ENCODE results near the gene SLC34A1.
A peak's percentile ranks its signal among the peaks of the same experiment; 100 is the strongest.
"Not testable (repeated sequence)": the region's sequence is repeated elsewhere in the genome, so short reads cannot be mapped to it uniquely, and the experiment has no call there.

SLC34A1 gene

DNA sequence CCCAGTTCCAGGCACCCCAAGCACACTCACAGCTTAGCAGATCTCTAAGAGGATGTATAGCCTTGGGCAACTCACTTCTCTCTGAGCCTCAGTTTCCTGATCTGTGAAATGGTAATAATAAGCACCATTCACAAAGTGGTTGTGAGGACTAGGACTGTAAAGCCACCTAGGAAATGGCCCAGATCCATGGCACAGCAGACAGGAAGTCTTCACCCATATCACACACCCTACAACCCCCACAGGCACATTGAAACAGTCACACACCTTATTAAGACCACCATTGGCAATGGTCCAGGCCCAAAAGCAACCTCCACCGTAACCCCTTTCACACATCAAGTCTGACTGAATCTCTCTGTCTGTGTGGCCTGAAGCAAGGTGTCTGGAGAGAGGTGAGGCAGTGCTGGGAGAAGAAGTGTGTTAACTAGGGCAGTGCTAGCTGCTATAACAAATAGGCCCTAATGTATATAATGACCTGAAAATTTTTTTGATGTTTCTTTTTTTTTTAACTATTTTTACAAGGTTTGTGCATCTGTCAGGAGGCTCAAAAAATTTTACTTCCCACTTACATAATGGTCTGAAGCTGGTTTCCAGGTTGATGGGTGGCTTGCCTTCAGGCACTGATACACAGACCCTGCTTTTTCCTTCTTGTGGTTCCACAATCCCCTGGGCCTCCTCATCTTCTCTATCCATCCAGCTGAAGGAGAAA lies 28.9 kb upstream of the SLC34A1 start:
- no peak for DNase-seq

DNA sequence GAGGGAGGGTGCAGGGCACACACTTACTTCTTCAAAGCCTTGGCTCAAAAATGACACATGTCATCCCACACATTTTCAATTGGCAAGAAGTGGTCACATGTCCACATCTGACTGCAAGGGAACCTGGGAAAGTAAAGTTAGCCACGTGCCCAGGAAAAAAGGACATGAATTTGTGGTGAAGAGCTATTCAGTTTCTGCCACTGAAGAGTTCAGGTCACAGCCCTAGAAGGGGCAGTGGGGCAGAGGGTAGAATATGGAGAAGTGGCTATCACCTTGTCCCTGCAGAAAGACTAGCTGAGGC lies 28.4 kb upstream of the SLC34A1 start:
- DNase-seq: no peak

DNA sequence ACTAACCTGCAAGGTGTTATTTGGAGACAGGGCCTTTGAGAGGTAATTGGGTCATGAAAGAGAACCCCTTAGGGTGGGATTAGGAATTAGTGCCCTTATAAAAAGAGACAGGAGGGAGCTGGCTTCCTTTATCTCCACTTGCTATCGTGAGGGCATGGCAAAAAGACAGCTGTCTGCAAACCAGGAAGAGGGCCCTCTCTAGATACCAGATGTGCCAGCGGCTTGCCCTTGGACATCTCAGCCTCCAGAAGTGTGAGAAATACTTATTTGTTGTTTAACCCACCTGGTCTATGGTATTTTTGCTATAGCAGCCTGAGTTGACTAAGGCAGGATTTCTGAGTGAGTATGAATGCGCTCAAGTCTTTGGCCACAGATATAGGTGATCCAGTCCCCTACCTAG lies 27.5 kb upstream of the SLC34A1 start:
- peak in 1 of 2 experiments; percentile 19 for DNase-seq

DNA sequence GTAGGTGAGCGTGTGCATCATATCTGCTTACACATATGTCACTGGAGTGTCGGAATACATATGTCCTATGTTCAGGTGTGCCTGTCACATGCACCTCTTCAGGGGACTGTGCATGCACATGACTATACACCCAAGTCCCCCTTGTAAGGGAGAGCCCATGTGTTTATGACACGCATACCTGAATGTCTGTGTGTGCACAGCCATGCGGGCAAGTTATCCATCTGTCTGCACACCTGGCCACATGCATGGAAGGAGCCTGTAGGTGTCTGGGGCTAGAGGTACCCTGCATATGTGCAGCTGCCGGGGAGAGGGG lies 27.1 kb upstream of the SLC34A1 start:
- DNase-seq: no peak

DNA sequence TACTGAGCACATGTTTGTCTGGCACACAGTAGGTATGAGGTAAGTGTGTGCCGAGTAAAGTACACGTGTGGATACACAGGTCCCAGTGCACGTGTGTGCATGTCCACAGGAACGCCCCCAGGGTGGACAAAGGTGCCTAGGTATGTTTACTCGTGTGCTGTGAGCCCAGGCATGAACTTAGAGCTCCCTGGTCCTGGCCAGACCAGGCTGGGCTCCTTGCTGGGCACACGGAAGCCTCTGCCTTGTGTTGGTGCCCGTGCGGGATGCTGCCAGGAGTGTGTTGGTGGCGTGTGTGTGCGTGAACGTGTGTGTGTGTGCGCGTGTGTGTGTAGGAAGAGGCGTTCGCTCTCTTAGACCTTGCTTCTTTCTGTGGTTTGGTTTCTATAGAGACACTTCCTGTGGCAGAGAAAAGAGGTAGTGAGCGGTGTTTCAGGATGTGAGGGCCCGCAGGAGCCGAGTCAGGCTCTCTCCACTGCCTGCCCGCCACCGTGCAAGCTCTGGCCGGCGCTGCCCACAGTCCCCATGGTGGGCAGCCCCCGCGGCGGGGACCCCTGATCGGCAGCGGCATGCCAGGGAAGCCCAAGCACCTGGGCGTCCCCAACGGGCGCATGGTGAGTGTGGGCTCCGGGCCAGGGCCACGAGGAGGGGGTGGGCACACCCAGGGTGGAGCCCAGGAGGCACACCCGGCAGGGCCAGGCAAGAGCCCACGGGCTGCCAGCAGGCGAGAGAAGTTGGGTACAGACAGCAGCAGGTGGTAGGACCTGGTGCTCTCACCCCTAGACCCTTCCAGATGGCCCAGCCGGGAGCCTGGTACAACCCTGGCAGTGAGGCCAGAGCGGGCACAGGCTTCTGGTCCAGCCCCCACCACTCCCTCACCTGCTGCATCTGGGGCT lies 26.5 kb upstream of the SLC34A1 start, which contains the start of gene RGS14:
TSS of gene RGS14 (plus strand) at position 466 of the 893 bp plus-strand sequence. CDS start at position 567, 101 bp downstream.
- DNase-seq: peak; percentile 54 to 60

DNA sequence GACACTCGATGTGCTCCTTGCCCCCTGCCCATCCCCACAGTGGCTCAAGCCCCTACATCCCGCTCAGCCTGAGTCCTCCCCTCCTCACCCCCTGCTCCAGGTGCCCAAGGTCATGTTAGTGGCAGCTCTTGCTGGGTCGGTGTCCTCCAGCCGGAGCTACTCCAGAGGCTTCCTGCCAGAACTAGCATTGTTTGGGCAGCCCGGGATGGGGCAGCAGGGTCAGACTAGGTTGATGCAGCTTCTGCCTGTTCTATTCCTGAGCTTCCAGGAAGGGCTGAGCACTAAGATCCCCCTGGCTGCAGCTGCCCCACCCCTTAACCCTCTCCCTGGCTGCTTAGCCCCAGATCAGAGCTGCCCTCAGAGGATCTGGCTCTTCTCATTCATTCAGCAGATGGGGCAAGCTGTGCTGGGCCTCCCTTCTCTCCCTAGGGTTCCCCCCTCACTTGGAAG lies 25.8 kb upstream of the SLC34A1 start:
- no peak for DNase-seq

DNA sequence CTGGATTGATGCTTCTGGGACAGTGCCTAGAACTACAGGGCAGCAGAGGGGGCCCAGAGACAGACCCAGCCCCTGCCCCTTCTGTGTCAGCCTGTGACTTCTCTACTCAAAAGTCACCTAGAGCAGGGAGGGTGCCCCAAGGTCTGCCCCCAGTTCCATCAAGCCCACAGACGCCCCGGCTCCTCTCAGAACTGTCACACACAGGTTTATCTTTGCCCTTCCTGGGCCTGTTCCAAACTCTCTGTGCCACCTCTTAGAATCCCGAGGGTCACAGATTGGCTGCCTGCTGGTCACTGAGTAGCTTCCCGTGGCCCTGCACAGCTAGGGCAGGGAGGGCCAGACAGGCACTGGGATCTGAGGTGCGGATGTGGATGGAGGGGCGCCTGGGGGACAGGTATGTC lies 24.8 kb upstream of the SLC34A1 start:
- DNase-seq: no peak

DNA sequence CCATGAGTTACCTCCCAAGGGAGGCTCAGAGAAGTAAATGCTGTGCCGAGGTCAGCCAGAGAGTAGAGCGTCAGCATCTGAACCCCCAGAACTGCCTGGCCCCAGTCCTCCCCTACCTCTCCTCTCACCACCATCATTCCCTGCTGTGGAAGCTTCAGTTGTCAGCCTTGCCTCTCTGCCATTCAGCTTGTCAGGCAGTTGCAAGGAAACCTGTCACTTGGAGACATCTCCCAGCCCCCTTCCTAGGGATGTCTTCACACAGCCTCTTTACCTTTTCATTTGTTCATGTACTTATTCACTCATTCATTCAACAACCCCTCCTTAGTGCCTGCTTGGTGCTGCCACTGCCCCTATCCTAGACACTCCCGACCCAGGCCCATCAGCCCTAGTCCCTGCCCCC lies 24.4 kb upstream of the SLC34A1 start:
- no peak for DNase-seq

DNA sequence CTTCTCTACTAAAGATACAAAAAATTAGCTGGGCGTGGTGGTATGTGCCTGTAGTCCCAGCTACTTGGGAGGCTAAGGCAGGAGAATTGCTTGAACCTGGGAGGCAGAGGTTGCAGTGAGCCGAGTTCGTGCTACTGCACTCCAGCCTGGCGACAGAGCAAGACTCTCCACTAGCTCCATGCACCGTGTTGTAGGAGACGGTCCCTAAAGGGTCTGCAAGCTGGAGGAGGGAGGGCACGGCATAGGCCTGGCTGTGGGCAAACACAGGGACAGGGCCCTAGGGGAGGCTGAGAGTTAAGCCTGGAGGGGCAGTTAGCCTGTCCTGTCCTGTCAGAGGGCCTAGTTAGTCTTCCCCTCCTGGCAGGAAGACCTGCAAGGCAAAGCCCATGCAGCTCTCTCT lies 23.5 kb upstream of the SLC34A1 start:
- DNase-seq: not testable (repeated sequence)

DNA sequence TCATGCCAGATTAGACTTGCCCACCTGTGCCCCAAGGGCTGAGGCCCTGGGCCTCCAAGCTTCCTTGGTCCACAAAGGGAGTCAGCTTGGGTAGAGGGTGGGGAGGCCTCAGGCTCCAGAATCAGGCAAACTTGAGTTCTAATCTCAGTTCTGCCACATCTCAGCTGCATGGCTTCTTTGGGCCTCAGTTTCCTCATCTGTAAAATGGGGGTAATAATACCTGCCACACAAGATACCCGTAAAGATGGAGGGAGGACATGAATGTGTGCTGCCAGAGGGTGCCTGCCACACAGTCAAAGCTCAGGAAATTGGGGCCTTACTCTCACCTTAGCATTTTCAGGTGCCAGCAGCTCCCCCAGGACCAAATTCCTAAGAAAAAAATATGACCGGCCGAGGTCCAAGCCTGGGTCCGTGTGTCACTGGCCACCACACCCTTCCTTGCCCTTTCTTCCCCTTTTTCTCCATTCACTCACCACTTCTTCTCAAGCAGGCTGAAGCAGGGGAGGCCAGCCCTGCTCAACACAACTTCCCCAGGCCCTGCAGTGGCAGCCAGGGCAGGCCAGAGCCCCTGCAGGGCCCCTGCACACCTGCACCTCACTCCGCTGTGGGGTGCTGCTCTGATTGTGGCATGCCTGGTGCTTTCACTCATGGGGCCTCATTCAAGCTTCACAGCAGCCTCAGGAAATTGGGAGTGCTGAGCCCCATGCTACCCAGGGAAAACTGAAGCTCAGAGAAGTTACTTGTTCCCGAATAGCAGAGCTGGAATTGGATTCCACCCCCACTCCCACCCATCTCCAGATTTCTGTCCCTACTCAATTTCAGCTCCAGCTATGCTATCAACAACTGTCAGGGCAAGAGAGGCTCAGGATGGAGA lies 22.6 kb upstream of the SLC34A1 start:
- DNase-seq: no peak

DNA sequence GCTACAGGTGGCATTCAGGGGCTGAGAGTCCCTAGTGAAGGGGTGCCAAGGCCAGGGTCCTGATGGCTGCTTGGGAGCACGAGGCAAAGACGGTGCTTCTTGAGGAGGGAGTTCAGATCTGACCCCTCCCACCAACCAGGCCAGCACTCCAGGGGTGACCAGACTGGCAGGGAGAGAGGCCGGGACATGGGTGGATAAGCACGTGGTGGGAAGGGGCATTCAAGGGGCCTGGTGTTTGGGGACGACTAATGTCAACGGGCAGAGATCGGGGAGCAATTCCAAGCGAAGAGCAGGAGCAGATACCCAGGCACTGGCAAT lies 22.0 kb upstream of the SLC34A1 start:
- no peak for DNase-seq

DNA sequence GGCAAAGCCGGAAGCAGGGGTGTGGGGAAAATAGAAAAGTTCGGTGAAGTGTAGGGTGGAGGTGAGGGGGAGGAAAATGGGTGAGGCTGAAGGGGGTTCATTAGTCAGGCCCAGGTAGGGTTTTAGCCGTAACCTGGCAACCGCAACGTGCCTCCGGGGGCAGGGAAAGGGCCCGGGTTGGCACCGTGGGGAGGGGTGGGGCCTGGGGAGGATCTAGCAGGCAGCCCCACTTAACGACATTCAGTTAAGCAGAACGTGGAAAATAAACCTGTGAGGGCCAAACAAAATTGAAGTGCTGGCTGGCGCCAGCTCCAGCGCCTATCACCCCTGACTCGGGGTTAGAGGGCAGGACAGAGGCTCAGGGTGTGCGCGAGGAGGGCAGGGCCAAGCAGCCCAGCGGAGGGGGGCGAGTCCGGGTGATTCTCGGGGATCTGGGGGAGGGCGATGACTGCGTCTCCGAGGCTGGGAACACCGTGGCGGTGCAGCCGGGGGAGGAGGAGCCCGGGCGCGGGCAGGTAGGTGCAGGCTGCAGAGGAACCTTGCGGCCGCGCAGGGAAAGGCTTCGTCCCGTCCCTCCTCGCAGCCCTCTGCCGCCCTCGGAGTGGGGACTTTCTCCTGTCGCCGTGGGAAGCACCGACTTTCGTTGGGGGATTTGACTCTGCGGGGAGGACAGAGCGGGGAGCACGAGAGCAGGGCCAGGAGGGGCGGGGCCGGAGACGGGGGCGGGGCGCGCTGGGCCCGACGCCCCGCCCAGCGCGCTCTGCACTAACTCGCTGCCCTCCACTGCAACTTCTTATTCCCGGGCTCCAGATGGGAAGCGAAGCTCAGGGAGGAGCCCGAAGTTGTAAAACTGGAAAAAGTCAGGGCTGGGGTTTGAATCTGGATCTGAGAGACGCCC lies 21.4 kb upstream of the SLC34A1 start:
- peak; percentile 8 to 43 for DNase-seq

DNA sequence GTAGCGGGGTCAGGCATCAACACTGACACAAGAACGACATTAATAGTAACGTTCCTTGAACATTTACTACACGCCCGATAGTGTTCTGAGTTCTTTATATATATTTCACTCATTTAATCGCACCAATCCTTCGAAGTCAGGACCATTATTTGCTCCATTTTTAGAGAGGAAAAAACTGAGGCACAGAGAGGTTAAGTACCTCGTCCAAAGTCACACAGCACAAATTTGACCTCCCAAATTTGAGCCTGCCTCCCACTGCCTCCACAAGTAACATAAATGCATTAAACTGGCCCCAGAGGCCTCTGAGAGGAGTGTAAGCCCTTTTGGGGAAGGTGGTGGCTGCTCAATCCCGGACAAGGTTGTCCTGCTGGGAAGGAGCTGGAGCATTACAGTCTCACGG lies 20.7 kb upstream of the SLC34A1 start:
- DNase-seq: no peak

DNA sequence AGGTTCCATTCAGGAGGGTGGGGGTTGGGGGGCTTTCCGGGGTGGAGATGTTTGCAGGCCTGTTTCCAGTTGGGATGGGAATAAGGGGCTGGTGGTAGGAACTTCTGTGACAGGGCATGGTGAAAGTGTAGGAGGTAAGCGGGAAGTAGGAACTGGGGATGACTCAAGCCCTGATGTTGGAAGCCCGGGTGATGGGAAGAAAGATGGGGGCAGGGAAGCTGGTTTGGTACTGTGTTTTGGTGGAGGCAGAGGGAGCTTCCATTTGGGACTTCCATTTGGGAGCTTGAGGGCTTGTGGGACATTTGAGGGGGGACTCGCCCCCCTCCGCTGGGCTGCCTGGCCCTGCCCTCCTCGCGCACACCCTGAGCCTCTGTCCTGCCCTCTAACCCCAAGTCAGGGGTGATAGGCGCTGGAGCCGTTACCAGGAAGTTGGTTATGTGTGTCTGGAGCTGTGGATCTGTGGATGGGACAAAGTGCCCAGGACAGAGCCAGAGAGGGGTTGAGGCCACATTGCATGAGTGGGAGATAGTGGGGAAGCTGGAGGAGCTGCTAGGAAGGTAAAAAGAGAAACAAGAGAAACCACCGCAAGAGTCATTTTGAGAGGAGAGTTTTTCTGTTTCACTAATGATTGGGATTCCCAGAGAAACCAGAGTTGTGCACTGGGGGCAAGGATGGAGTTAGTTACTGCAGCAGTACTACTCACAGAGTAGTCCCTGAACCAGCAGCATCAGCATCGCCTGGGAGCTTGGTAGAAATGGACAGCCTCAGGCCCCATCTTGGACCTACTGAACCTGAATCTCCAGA lies 19.9 kb upstream of the SLC34A1 start:
- DNase-seq: no peak

DNA sequence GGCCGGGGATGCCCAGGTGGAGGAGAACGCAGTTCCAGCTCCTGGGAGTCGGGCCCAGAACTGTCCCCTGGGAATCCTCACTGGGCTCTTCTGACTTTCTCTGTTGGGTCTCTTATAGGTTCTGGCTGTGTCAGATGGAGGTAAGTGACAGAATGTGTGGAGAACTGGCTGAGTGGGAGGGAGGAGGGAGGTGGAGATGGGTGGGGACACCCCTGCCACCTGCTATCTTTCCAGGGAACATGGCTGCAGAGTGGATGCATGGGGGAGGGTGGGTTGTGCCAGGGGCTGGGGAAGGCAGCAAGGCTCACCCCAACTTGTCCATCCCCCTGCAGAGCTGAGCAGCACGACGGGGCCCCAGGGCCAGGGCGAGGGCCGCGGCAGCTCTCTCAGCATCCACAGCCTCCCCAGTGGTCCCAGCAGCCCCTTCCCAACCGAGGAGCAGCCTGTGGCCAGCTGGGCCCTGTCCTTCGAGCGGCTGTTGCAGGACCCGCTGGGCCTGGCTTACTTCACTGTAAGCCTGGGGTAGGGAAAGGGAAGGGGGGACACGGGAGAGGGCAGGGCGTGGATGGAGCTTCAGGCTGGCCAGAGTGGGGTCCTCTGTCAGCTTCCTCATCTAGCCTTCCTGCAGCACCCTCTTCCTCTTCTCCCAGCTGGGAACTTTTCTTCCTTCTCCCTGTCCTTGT lies 18.2 kb upstream of the SLC34A1 start:
- DNase-seq: peak; percentile 52 to 65

DNA sequence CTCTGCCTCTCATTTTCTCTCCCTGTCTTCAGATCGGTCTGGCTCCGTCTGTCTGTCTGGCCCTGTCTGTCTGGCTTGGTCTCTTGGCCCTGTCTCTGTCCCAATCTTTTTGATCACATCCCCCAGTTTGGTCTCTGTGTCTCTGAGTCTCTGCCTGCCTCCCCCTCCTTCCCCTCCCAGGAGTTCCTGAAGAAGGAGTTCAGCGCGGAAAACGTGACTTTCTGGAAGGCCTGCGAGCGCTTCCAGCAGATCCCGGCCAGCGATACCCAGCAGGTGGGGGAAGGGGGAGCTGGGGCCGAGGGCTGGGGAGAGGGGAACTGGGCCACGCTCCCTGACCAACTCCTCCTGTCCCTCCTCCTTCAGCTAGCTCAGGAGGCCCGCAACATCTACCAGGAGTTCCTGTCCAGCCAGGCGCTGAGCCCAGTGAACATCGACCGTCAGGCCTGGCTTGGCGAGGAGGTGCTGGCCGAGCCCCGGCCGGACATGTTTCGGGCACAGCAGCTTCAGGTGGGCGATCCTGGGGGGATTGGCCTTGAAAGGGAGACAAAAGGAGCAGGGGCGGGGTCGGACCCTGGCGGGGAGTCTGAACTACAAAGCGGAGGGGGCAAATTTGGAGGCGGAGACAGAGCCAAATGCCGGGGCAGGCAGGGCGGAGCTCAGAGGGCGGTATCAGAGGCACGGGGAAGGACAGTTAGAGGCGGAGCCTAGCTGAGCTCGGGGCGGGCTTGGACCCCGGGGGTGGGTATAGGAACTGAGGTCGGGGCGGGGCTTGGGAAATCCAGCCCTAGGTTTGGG lies 17.5 kb upstream of the SLC34A1 start:
- DNase-seq: peak; percentile 39

DNA sequence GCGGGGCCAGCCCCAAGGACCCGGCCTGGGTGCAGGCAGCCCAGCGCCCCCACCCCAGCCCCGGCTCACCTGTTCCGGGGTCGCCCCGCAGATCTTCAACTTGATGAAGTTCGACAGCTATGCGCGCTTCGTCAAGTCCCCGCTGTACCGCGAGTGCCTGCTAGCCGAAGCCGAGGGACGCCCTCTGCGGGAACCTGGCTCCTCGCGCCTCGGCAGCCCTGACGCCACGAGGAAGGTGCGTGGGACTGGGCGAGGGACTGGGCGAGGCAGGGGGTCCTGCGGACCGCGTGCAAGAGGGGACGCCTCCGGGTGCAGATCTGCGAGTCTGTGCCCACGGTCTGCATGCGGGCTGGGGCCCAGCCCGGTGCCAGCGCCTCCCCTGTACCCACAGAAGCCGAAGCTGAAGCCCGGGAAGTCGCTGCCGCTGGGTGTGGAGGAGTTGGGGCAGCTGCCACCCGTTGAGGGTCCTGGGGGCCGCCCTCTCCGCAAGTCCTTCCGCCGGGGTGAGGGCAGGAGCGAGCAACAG lies 16.8 kb upstream of the SLC34A1 start:
- no peak for DNase-seq

DNA sequence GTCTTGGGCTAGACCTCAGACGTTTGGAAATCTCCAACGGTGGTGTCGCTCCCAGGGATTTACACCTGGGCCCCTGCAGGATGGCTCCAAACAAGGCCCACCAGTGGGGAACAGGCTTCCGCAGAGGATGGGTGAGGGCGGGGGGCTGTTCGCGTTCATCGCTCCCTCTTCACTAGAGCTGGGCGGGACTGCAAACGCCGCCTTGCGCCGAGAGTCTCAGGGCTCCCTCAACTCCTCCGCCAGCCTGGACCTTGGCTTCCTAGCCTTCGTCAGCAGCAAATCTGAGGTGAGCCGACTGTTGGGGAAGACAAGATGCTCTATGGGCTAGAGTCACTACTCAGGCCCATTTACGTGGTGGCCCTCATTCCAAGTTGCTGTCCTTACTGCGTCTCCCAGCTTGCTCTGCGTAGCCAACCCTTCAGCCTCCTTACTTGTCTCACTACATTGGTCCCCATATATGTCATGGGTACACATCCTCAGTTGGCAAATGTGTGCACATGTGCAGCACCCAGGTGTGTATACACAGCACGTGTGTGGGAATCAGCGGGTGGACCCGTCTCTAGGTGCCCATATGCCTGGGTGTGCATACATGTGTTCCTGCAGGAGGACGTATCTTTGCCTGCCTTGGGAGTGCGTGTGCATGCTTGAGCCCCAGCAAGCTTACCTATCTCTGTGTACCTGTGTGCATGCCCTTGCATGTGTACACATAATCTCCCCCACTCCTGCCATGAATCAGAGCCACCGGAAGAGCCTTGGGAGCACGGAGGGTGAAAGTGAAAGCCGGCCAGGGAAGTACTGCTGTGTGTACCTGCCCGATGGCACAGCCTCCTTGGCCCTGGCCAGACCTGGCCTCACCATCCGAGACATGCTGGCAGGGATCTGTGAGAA lies 16.0 kb upstream of the SLC34A1 start:
- no peak for DNase-seq

Data from NCI-H524 (cell line).